RWPE2 (cell line): ENCODE data around the gene CADM2.
A peak's percentile ranks its signal among the peaks of the same experiment; 100 is the strongest.

Experiments
- ATAC-seq: fragments of 200-7000 bp; cut with Tn5 transposase; 3 replicates; pipeline ENCODE4 v1.9.1; 2021; ENCODE audit warnings: low read depth
- DNase-seq: peaks from one replicate; pipeline ENCODE4 v3.0.0-alpha.2; 2020; ENCODE audit warnings: low spot score
- H3K27ac ChIP-seq: fragments of 450-650 bp; 2 replicates; pipeline ENCODE4 v1.5.1; 2017; ENCODE audit warnings: mild to moderate bottlenecking; ENCODE audit not compliant: poor library complexity, severe bottlenecking
- H3K27me3 ChIP-seq: fragments of 250-450 bp; sonication (Bioruptor Pico); 2 replicates; pipeline ENCODE4 v1.5.1; 2021; ENCODE audit warnings: mild to moderate bottlenecking, moderate library complexity; ENCODE audit not compliant: insufficient read depth, poor library complexity, severe bottlenecking
- H3K36me3 ChIP-seq: fragments of 250-450 bp; sonication (Bioruptor Pico); 2 replicates; pipeline ENCODE4 v1.5.1; 2020; ENCODE audit warnings: low read depth, mild to moderate bottlenecking, moderate library complexity
- H3K4me1 ChIP-seq: fragments of 250-450 bp; sonication (Bioruptor Pico); 2 replicates; pipeline ENCODE4 v1.5.1; 2021; ENCODE audit warnings: mild to moderate bottlenecking, moderate library complexity; ENCODE audit not compliant: insufficient read depth, poor library complexity, severe bottlenecking
- H3K4me3 ChIP-seq: fragments of 250-450 bp; sonication (Bioruptor Pico); 2 replicates; pipeline ENCODE4 v1.5.1; 2021; ENCODE audit warnings: mild to moderate bottlenecking, moderate library complexity; ENCODE audit not compliant: severe bottlenecking
- H3K9me3 ChIP-seq: fragments of 250-450 bp; sonication (Bioruptor Pico); 2 replicates; pipeline ENCODE4 v1.5.1; 2021; ENCODE audit warnings: mild to moderate bottlenecking, moderate library complexity; ENCODE audit not compliant: severe bottlenecking
- CTCF ChIP-seq: fragments of 450-650 bp; IDR thresholded peaks from one replicate; pipeline ENCODE4 v1.5.1; 2017; ENCODE audit warnings: mild to moderate bottlenecking, moderate library complexity; ENCODE audit not compliant: poor library complexity, severe bottlenecking

Gene CADM2

DNA sequence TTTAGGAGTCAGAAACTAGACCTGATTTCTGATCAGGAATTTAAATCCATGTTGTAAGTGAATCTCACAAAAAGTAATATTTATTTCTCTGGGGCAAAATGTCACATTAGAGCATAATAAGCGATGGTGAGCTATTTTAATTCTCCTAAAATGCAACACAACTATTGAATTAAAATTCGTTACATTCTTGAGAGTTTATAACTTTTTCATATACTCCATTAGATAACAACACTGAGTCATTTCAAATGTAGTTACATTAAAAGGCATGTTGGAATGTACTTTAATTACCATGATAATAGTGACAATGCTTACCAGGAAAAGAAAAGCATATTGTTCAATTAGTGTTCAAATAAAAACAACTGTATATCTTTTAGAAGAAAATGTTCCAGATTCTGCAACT is 116.9 kb downstream of the CADM2 start:
- Histone ChIP-seq H3K27me3 (no peaks in the 10 kb centered on the region), H3K4me1 (peaks cover under 1% of the 10 kb centered on the region), H3K36me3 (no peaks in the 10 kb centered on the region), H3K27ac (no peak overlapping the region), H3K9me3 (no peaks in the 10 kb centered on the region), H3K4me3 (no peak overlapping the region)
- DNase-seq, result no peak
- ATAC-seq, result no peak
- TF ChIP-seq CTCF, result no peak

- no peak for TF ChIP-seq CTCF
- Histone ChIP-seq H3K4me3 (no peak overlapping the region), H3K27ac (no peak overlapping the region), H3K4me1 (peaks cover 8% of the 10 kb centered on the region), H3K36me3 (no peaks in the 10 kb centered on the region), H3K27me3 (no peaks in the 10 kb centered on the region), H3K9me3 (no peaks in the 10 kb centered on the region)
- ATAC-seq (no peak), DNase-seq (no peak)
These were observed 118.2 kb downstream of the CADM2 start for GRCh38 chr3:85077018-85077417.

- Histone ChIP-seq H3K4me1 (peaks cover 8% of the 10 kb centered on the region), H3K27ac (no peak overlapping the region), H3K4me3 (no peak overlapping the region), H3K9me3 (no peaks in the 10 kb centered on the region), H3K36me3 (no peaks in the 10 kb centered on the region), H3K27me3 (no peaks in the 10 kb centered on the region)
- no peak for TF ChIP-seq CTCF
- DNase-seq (peak; percentile 54), ATAC-seq (peak; percentile 77)
These were observed 122.6 kb downstream of the CADM2 start for GRCh38 chr3:85081191-85081906.

DNA sequence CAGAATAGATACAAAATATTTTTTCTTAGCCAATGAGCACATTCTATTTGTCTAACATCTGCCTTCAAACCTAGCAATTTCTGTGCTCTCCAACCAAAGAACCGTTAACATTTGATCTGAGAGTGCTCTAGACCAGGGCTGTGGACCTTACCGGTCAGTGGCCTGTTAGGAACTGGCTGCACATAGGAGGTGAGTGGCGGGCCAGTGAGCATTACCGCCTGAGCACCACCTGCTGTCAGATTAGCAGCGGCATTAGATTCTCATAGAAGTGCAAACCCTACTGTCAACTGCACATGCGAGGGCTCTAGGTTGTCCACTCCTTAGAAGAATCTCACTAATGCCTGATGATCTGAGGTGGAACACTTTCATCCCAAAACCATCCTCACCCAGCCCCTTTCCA is 131.7 kb downstream of the CADM2 start:
- DNase-seq, result no peak

More for the DNA sequence above, 131.7 kb downstream of the CADM2 start:
- H3K4me1 ChIP-seq, result no peaks in the 10 kb centered on the region
- H3K36me3 ChIP-seq, result no peaks in the 10 kb centered on the region
- ATAC-seq, result no peak
- no peak overlapping the region for H3K4me3 ChIP-seq
- no peak for TF ChIP-seq CTCF
- H3K27me3 ChIP-seq, result peaks cover 6% of the 10 kb centered on the region
- H3K27ac ChIP-seq, result no peak overlapping the region
- H3K9me3 ChIP-seq, result no peaks in the 10 kb centered on the region
